Suprapubic skin (tissue), 3 donors: Measurements from ENCODE around the gene PELI2.

Experiments
- CTCF ChIP-seq, 2 donors: fragments of 200-600 bp in 1 of 2; fragments of 450-650 bp in 1 of 2; sonication (generic) in 1 of 2; IDR thresholded peaks; one replicate each; pipeline ENCODE4 v1.5.1; 2016 to 2019; ENCODE audit warnings: antibody characterized with exemption in 2 of 2, mild to moderate bottlenecking in 1 of 2, moderate library complexity in 1 of 2
- POLR2A ChIP-seq, 2 donors: fragments of 450-650 bp; IDR thresholded peaks; one replicate each; pipeline ENCODE4 v1.6.1; 2017; ENCODE audit warnings: antibody characterized with exemption in 2 of 2, mild to moderate bottlenecking in 2 of 2, moderate library complexity in 2 of 2

- no peak for TF ChIP-seq POLR2A (IDR thresholded peaks at IDR 0.05)
- no peak for TF ChIP-seq CTCF (IDR thresholded peaks at IDR 0.05)
Measured at GRCh38 chr14:56338674-56339073, 220.5 kb downstream of the PELI2 start.
